ENCODE data around the gene LDLRAD4.

The LDLRAD4 gene

GRCh38 chr18:13198701-13199100, 19.9 kb upstream of the LDLRAD4 start:
- H3K18ac ChIP-seq (ENCODE audit: low read depth in 1 of 2, low read length in 2 of 2), result no peak overlapping the region
- no peak overlapping the region for H3K14ac ChIP-seq (ENCODE audit: low read length in 2 of 2)
- no peak overlapping the region for H2AFZ ChIP-seq (ENCODE audit: low read depth, low read length)
- H2AK5ac ChIP-seq (ENCODE audit: low read length, severe bottlenecking), result no peak overlapping the region
- no peak overlapping the region for H4K91ac ChIP-seq (ENCODE audit: low read length)
- H3K4ac ChIP-seq (ENCODE audit: low read depth in 1 of 2, low read length in 2 of 2), result no peak overlapping the region
- H3K4me2 ChIP-seq (ENCODE audit: low read length, poor library complexity, severe bottlenecking), result no peak overlapping the region
- 96% methylated on average over 1 of the region's 2 CpGs for WGBS
- H3K9me3 ChIP-seq (ENCODE audit: control insufficient read depth, low read length), result peaks cover 35% of the 10 kb centered on the region
- no peak overlapping the region for H2BK12ac ChIP-seq (ENCODE audit: low read length in 2 of 2)
- H3K23ac ChIP-seq (ENCODE audit: low read length in 2 of 2), result no peak overlapping the region
- no peak overlapping the region for H3K27ac ChIP-seq (ENCODE audit: low read length, poor library complexity, severe bottlenecking)
- H3K27me3 ChIP-seq (ENCODE audit: control insufficient read depth in 1 of 2, insufficient read depth in 1 of 2, low read length in 2 of 2), result peaks cover 0 to 4% of the 10 kb centered on the region in 2 experiments
- no peaks in the 10 kb centered on the region for H3K36me3 ChIP-seq (ENCODE audit: control insufficient read depth in 1 of 2, insufficient read depth in 2 of 2, low read depth in 1 of 2, low read length in 2 of 2)
- H3K4me3 ChIP-seq (ENCODE audit: insufficient read depth in 1 of 2, low read depth in 1 of 2, low read length in 2 of 2), result no peak overlapping the region
- no peak overlapping the region for H2BK15ac ChIP-seq (ENCODE audit: low read depth, poor library complexity, severe bottlenecking)
- H4K8ac ChIP-seq (ENCODE audit: low read length), result no peak overlapping the region
- H3K4me1 ChIP-seq (ENCODE audit: control insufficient read depth, insufficient read depth, low read depth, low read length), result no peaks in the 10 kb centered on the region
- no peak overlapping the region for H2BK120ac ChIP-seq (ENCODE audit: low read depth, low read length)
- no peak overlapping the region for H2BK5ac ChIP-seq (ENCODE audit: low read depth, low read length, poor library complexity, severe bottlenecking)
- H3K9ac ChIP-seq (ENCODE audit: low read length), result no peak overlapping the region
- DNase-seq, result no peak
- H3K79me1 ChIP-seq (replicated peaks; ENCODE audit: low read length, poor library complexity, severe bottlenecking), result no peaks in the 10 kb centered on the region

DNA sequence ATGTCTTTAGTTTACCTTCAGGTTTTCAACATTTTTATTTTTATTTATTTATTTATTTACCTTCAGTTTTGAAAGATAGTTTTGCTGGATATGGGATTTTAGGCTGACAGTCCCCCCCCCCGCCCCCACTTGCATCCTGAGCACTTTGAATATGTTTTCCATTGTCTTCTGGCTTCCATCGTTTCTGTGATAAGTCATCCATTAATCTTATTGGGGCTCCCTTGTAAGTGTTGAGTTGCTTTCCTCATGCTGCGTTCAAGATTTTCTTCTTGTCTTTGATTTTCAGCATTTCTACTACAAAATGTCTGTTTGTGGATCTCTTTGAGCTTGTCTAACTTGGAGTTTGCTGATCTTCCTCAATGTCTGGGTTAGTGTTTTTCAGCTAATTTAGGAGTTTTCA, 19.4 kb upstream of the LDLRAD4 start:
- no peak overlapping the region for H2BK12ac ChIP-seq (ENCODE audit: low read length in 2 of 2)
- no peaks in the 10 kb centered on the region for H3K79me1 ChIP-seq (replicated peaks; ENCODE audit: low read length, poor library complexity, severe bottlenecking)
- H3K4me1 ChIP-seq (ENCODE audit: control insufficient read depth, insufficient read depth, low read depth, low read length), result no peaks in the 10 kb centered on the region
- no CpG with 5 or more reads among the region's 3 CpGs for WGBS
- no peak overlapping the region for H2BK15ac ChIP-seq (ENCODE audit: low read depth, poor library complexity, severe bottlenecking)
- no peak for DNase-seq
- no peak overlapping the region for H4K91ac ChIP-seq (ENCODE audit: low read length)
- no peak overlapping the region for H3K18ac ChIP-seq (ENCODE audit: low read depth in 1 of 2, low read length in 2 of 2)
- H3K9ac ChIP-seq (ENCODE audit: low read length), result no peak overlapping the region
- no peak overlapping the region for H3K4ac ChIP-seq (ENCODE audit: low read depth in 1 of 2, low read length in 2 of 2)
- H2AFZ ChIP-seq (ENCODE audit: low read depth, low read length), result no peak overlapping the region
- H2BK5ac ChIP-seq (ENCODE audit: low read depth, low read length, poor library complexity, severe bottlenecking), result no peak overlapping the region
- no peak overlapping the region for H3K27ac ChIP-seq (ENCODE audit: low read length, poor library complexity, severe bottlenecking)
- H4K8ac ChIP-seq (ENCODE audit: low read length), result no peak overlapping the region
- peaks cover 35% of the 10 kb centered on the region for H3K9me3 ChIP-seq (ENCODE audit: control insufficient read depth, low read length)
- H2AK5ac ChIP-seq (ENCODE audit: low read length, severe bottlenecking), result no peak overlapping the region
- no peak overlapping the region for H3K4me3 ChIP-seq (ENCODE audit: insufficient read depth in 1 of 2, low read depth in 1 of 2, low read length in 2 of 2)
- no peak overlapping the region for H3K23ac ChIP-seq (ENCODE audit: low read length in 2 of 2)
- H3K4me2 ChIP-seq (ENCODE audit: low read length, poor library complexity, severe bottlenecking), result no peak overlapping the region
- H3K14ac ChIP-seq (ENCODE audit: low read length in 2 of 2), result no peak overlapping the region
- H3K27me3 ChIP-seq (ENCODE audit: control insufficient read depth in 1 of 2, insufficient read depth in 1 of 2, low read length in 2 of 2), result peaks cover 0 to 4% of the 10 kb centered on the region in 2 experiments
- H2BK120ac ChIP-seq (ENCODE audit: low read depth, low read length), result no peak overlapping the region
- H3K36me3 ChIP-seq (ENCODE audit: control insufficient read depth in 1 of 2, insufficient read depth in 2 of 2, low read depth in 1 of 2, low read length in 2 of 2), result no peaks in the 10 kb centered on the region

- peaks cover 0 to 4% of the 10 kb centered on the region in 2 experiments for H3K27me3 ChIP-seq (ENCODE audit: control insufficient read depth in 1 of 2, insufficient read depth in 1 of 2, low read length in 2 of 2)
- no peak overlapping the region for H4K8ac ChIP-seq (ENCODE audit: low read length)
- H2AK5ac ChIP-seq (ENCODE audit: low read length, severe bottlenecking), result no peak overlapping the region
- no peak overlapping the region for H3K18ac ChIP-seq (ENCODE audit: low read depth in 1 of 2, low read length in 2 of 2)
- 84% methylated on average over 1 of the region's 3 CpGs for WGBS
- H3K79me1 ChIP-seq (replicated peaks; ENCODE audit: low read length, poor library complexity, severe bottlenecking), result no peaks in the 10 kb centered on the region
- no peak overlapping the region for H2BK120ac ChIP-seq (ENCODE audit: low read depth, low read length)
- no peaks in the 10 kb centered on the region for H3K4me1 ChIP-seq (ENCODE audit: control insufficient read depth, insufficient read depth, low read depth, low read length)
- no peak for DNase-seq
- H3K9me3 ChIP-seq (ENCODE audit: control insufficient read depth, low read length), result peaks cover 35% of the 10 kb centered on the region
- no peak overlapping the region for H3K4me2 ChIP-seq (ENCODE audit: low read length, poor library complexity, severe bottlenecking)
- no peak overlapping the region for H3K23ac ChIP-seq (ENCODE audit: low read length in 2 of 2)
- no peak overlapping the region for H3K27ac ChIP-seq (ENCODE audit: low read length, poor library complexity, severe bottlenecking)
- H2BK15ac ChIP-seq (ENCODE audit: low read depth, poor library complexity, severe bottlenecking), result no peak overlapping the region
- H3K4me3 ChIP-seq (ENCODE audit: insufficient read depth in 1 of 2, low read depth in 1 of 2, low read length in 2 of 2), result no peak overlapping the region
- no peak overlapping the region for H3K4ac ChIP-seq (ENCODE audit: low read depth in 1 of 2, low read length in 2 of 2)
- H3K14ac ChIP-seq (ENCODE audit: low read length in 2 of 2), result no peak overlapping the region
- no peak overlapping the region for H2BK12ac ChIP-seq (ENCODE audit: low read length in 2 of 2)
- H2BK5ac ChIP-seq (ENCODE audit: low read depth, low read length, poor library complexity, severe bottlenecking), result no peak overlapping the region
- H3K9ac ChIP-seq (ENCODE audit: low read length), result no peak overlapping the region
- no peaks in the 10 kb centered on the region for H3K36me3 ChIP-seq (ENCODE audit: control insufficient read depth in 1 of 2, insufficient read depth in 2 of 2, low read depth in 1 of 2, low read length in 2 of 2)
- no peak overlapping the region for H2AFZ ChIP-seq (ENCODE audit: low read depth, low read length)
- H4K91ac ChIP-seq (ENCODE audit: low read length), result no peak overlapping the region
These were observed 17.3 kb upstream of the LDLRAD4 start for GRCh38 chr18:13201292-13201691.

GRCh38 chr18:13202571-13202970, 16.0 kb upstream of the LDLRAD4 start:
- H2BK15ac ChIP-seq (ENCODE audit: low read depth, poor library complexity, severe bottlenecking), result no peak overlapping the region
- no peaks in the 10 kb centered on the region for H3K36me3 ChIP-seq (ENCODE audit: control insufficient read depth in 1 of 2, insufficient read depth in 2 of 2, low read depth in 1 of 2, low read length in 2 of 2)
- no peak overlapping the region for H3K4me2 ChIP-seq (ENCODE audit: low read length, poor library complexity, severe bottlenecking)
- WGBS, result 92% methylated on average over 8 of the region's 8 CpGs
- H2BK120ac ChIP-seq (ENCODE audit: low read depth, low read length), result no peak overlapping the region
- H4K91ac ChIP-seq (ENCODE audit: low read length), result no peak overlapping the region
- no peak overlapping the region for H3K23ac ChIP-seq (ENCODE audit: low read length in 2 of 2)
- H3K9ac ChIP-seq (ENCODE audit: low read length), result no peak overlapping the region
- H3K4me1 ChIP-seq (ENCODE audit: control insufficient read depth, insufficient read depth, low read depth, low read length), result no peaks in the 10 kb centered on the region
- H3K4me3 ChIP-seq (ENCODE audit: insufficient read depth in 1 of 2, low read depth in 1 of 2, low read length in 2 of 2), result no peak overlapping the region
- H2AFZ ChIP-seq (ENCODE audit: low read depth, low read length), result no peak overlapping the region
- H2BK12ac ChIP-seq (ENCODE audit: low read length in 2 of 2), result no peak overlapping the region
- H3K4ac ChIP-seq (ENCODE audit: low read depth in 1 of 2, low read length in 2 of 2), result no peak overlapping the region
- H3K9me3 ChIP-seq (ENCODE audit: control insufficient read depth, low read length), result peaks cover 30% of the 10 kb centered on the region
- no peak overlapping the region for H3K27ac ChIP-seq (ENCODE audit: low read length, poor library complexity, severe bottlenecking)
- no peak overlapping the region for H3K18ac ChIP-seq (ENCODE audit: low read depth in 1 of 2, low read length in 2 of 2)
- peaks cover 7 to 10% of the 10 kb centered on the region in 2 experiments for H3K27me3 ChIP-seq (ENCODE audit: control insufficient read depth in 1 of 2, insufficient read depth in 1 of 2, low read length in 2 of 2)
- H2BK5ac ChIP-seq (ENCODE audit: low read depth, low read length, poor library complexity, severe bottlenecking), result no peak overlapping the region
- H2AK5ac ChIP-seq (ENCODE audit: low read length, severe bottlenecking), result no peak overlapping the region
- no peaks in the 10 kb centered on the region for H3K79me1 ChIP-seq (replicated peaks; ENCODE audit: low read length, poor library complexity, severe bottlenecking)
- H3K14ac ChIP-seq (ENCODE audit: low read length in 2 of 2), result no peak overlapping the region
- no peak for DNase-seq
- no peak overlapping the region for H4K8ac ChIP-seq (ENCODE audit: low read length)

Data from mesenchymal stem cell (in vitro differentiated cells and primary cell).